Endodermal cell (in vitro differentiated cells): ENCODE data around the gene CARD6. TPM values are rescaled to one million over a fixed set of nuclear protein-coding genes. Genes with fewer than 3 reads are reported as not detected.
"Not testable (repeated sequence)": the region's sequence is repeated elsewhere in the genome, so short reads cannot be mapped to it uniquely, and the experiment has no call there.

ENCODE experiments used
- DNase-seq: peaks from one replicate; pipeline ENCODE4 v3.0.0-alpha.2; 2017
- H3K27ac ChIP-seq: 2 replicates; pipeline ENCODE4 v1.5.1; 2013; ENCODE audit warnings: mild to moderate bottlenecking, low read depth, low read length, moderate library complexity
- H3K27me3 ChIP-seq: 2 replicates; pipeline ENCODE4 v1.6.1; 2013; ENCODE audit warnings: mild to moderate bottlenecking, low read length, moderate library complexity; ENCODE audit not compliant: insufficient read depth, control insufficient read depth, poor library complexity, severe bottlenecking
- H3K36me3 ChIP-seq: 2 replicates; pipeline ENCODE4 v1.7.0; 2013; ENCODE audit warnings: mild to moderate bottlenecking, low read length, moderate library complexity; ENCODE audit not compliant: control insufficient read depth, insufficient read depth
- H3K4me1 ChIP-seq: one replicate; pipeline ENCODE4 v1.7.0; 2013; ENCODE audit warnings: low read length; ENCODE audit not compliant: control insufficient read depth, insufficient read depth
- H3K4me3 ChIP-seq: 2 replicates; pipeline ENCODE4 v1.5.1; 2013; ENCODE audit warnings: mild to moderate bottlenecking, low read length, moderate library complexity
- H3K9ac ChIP-seq: 2 replicates; pipeline ENCODE4 v1.6.1; 2013; ENCODE audit warnings: mild to moderate bottlenecking, low read length, moderate library complexity; ENCODE audit not compliant: poor library complexity, severe bottlenecking; ENCODE audit errors: extremely low read depth
- H3K9me3 ChIP-seq: 2 replicates; pipeline ENCODE4 v1.6.1; 2013; ENCODE audit warnings: mild to moderate bottlenecking, low read length, moderate library complexity; ENCODE audit not compliant: control insufficient read depth
- H3K27ac Mint-ChIP-seq: 2 replicates; pipeline ENCODE4 v1.8.0; 2020; ENCODE audit warnings: mixed read lengths
- H3K27me3 Mint-ChIP-seq: 2 replicates; pipeline ENCODE4 v1.8.0; 2021; ENCODE audit warnings: mild to moderate bottlenecking, mixed read lengths; ENCODE audit not compliant: insufficient read depth
- H3K36me3 Mint-ChIP-seq: 2 replicates; pipeline ENCODE4 v1.8.0; 2020; ENCODE audit warnings: low read depth, mixed read lengths
- H3K4me1 Mint-ChIP-seq: 2 replicates; pipeline ENCODE4 v1.8.0; 2020; ENCODE audit warnings: mixed read lengths
- H3K4me3 Mint-ChIP-seq: 2 replicates; pipeline ENCODE4 v1.8.0; 2020; ENCODE audit warnings: mild to moderate bottlenecking, moderate library complexity, mixed read lengths
- H3K9me3 Mint-ChIP-seq: 2 replicates; pipeline ENCODE4 v1.8.0; 2020; ENCODE audit warnings: mild to moderate bottlenecking, mixed read lengths
- CTCF ChIP-seq: fragments of 200-600 bp; sonication (generic); conservative IDR thresholded peaks from 2 replicates; pipeline ENCODE4 v1.5.0; 2021; ENCODE audit warnings: antibody characterized with exemption, mild to moderate bottlenecking
- WGBS, 2 experiments: methylation state at CpG; one replicate each; pipeline versions ENCODE4 v1.1.5 to v1.1.7; 2013; ENCODE audit warnings: missing lambda C conversion rate in 2 of 2, mixed read lengths in 1 of 2; ENCODE audit not compliant: insufficient coverage in 1 of 2, insufficient read length in 1 of 2; 5-methylcytosine and 5-hydroxymethylcytosine counted together
- total RNA-seq, 2 donors: library from RNA; stranded (reverse); fragmentation: NEBNext Ultra II Directional in 1 of 2; extraction: Animal tissue kit (Norgen Biotek cat#: 25700) in 1 of 2; gene quantifications; 2 replicates in 1 of 2; 3 replicates in 1 of 2; pipeline ENCODE4 v1.2.1, GENCODE V29; 2021

Gene CARD6
- total RNA-seq, 2 donors from 2014 or later, result 0.13 TPM

- Mint-ChIP-seq H3K4me1 (peaks cover 13% of the 10 kb centered on the region), H3K4me3 (no peak overlapping the region), H3K27ac (no peak overlapping the region), H3K9me3 (peaks cover 51% of the 10 kb centered on the region), H3K27me3 (no peaks in the 10 kb centered on the region), H3K36me3 (peaks cover 3% of the 10 kb centered on the region)
- H3K9me3 ChIP-seq, result peaks cover 45% of the 10 kb centered on the region
- no peak for TF ChIP-seq CTCF
- DNase-seq, result no peak
- no peak overlapping the region for H3K4me3 ChIP-seq
- H3K4me1 ChIP-seq, result peaks cover 4% of the 10 kb centered on the region
- no peak overlapping the region for H3K27ac ChIP-seq
- H3K9ac ChIP-seq, result no peak overlapping the region
- WGBS, 2 experiments, result 60 to 87% methylated on average over 1 of the region's 1 CpG
- H3K27me3 ChIP-seq, result no peaks in the 10 kb centered on the region
- no peaks in the 10 kb centered on the region for H3K36me3 ChIP-seq
Measured at GRCh38 chr5:40869384-40869783, 28.2 kb downstream of the CARD6 start.

- Histone ChIP-seq H3K9me3 (peaks cover 27% of the 10 kb centered on the region), H3K4me1 (peaks cover 3% of the 10 kb centered on the region), H3K36me3 (no peaks in the 10 kb centered on the region), H3K27me3 (no peaks in the 10 kb centered on the region), H3K9ac (no peak overlapping the region), H3K4me3 (no peak overlapping the region), H3K27ac (no peak overlapping the region)
- Mint-ChIP-seq H3K4me3 (no peak overlapping the region), H3K9me3 (peaks cover 33% of the 10 kb centered on the region), H3K27ac (no peak overlapping the region), H3K4me1 (peaks cover 12% of the 10 kb centered on the region), H3K27me3 (no peaks in the 10 kb centered on the region), H3K36me3 (no peaks in the 10 kb centered on the region)
- TF ChIP-seq CTCF, result no peak
- DNase-seq, result peak; percentile 59
- 59 to 71% methylated on average over 2 to 4 of the region's 4 CpGs for WGBS, 2 experiments
Measured at GRCh38 chr5:40871177-40871576, 30.0 kb downstream of the CARD6 start.

- not testable (repeated sequence) for H3K27ac ChIP-seq, H3K4me3 Mint-ChIP-seq, H3K4me1 Mint-ChIP-seq, H3K4me3 ChIP-seq, H3K27ac Mint-ChIP-seq, H3K36me3 Mint-ChIP-seq, H3K4me1 ChIP-seq, H3K27me3 Mint-ChIP-seq, H3K9ac ChIP-seq, H3K27me3 ChIP-seq, H3K36me3 ChIP-seq
- H3K9me3 Mint-ChIP-seq, result peaks cover 29% of the 10 kb centered on the region
- peak; percentile 4 for DNase-seq
- peaks cover 31% of the 10 kb centered on the region for H3K9me3 ChIP-seq
- WGBS, 2 experiments, result 92 to 93% methylated on average over 3 to 8 of the region's 8 CpGs
Measured at GRCh38 chr5:40872253-40872652, 31.1 kb downstream of the CARD6 start.

GRCh38 chr5:40873286-40873880 is 32.2 kb downstream of the CARD6 start:
- H3K4me1 ChIP-seq, result no peaks in the 10 kb centered on the region
- peak; percentile 9 for DNase-seq
- H3K9ac ChIP-seq, result no peak overlapping the region
- H3K4me3 ChIP-seq, result no peak overlapping the region
- H3K4me1 Mint-ChIP-seq, result no peaks in the 10 kb centered on the region
- no peaks in the 10 kb centered on the region for H3K27me3 Mint-ChIP-seq
- no peaks in the 10 kb centered on the region for H3K36me3 ChIP-seq
- H3K4me3 Mint-ChIP-seq, result no peak overlapping the region
- no peaks in the 10 kb centered on the region for H3K27me3 ChIP-seq
- H3K27ac Mint-ChIP-seq, result no peak overlapping the region
- no peak overlapping the region for H3K27ac ChIP-seq
- H3K36me3 Mint-ChIP-seq, result no peaks in the 10 kb centered on the region
- peaks cover 29% of the 10 kb centered on the region for H3K9me3 ChIP-seq
- H3K9me3 Mint-ChIP-seq, result peaks cover 32% of the 10 kb centered on the region
- no peak for TF ChIP-seq CTCF
- WGBS, 2 experiments, result 93 to 95% methylated on average over 3 of the region's 3 CpGs
